HG03060 (cell line): ENCODE measurements around the gene SLC25A10.

ENCODE experiments used
- ATAC-seq: cut with Tn5 transposase; IDR thresholded peaks from one replicate; pipeline ENCODE4 v1.9.1; 2021; ENCODE audit warnings: low read depth, moderate number of reproducible peaks; ENCODE audit not compliant: unreplicated experiment

The SLC25A10 gene

DNA sequence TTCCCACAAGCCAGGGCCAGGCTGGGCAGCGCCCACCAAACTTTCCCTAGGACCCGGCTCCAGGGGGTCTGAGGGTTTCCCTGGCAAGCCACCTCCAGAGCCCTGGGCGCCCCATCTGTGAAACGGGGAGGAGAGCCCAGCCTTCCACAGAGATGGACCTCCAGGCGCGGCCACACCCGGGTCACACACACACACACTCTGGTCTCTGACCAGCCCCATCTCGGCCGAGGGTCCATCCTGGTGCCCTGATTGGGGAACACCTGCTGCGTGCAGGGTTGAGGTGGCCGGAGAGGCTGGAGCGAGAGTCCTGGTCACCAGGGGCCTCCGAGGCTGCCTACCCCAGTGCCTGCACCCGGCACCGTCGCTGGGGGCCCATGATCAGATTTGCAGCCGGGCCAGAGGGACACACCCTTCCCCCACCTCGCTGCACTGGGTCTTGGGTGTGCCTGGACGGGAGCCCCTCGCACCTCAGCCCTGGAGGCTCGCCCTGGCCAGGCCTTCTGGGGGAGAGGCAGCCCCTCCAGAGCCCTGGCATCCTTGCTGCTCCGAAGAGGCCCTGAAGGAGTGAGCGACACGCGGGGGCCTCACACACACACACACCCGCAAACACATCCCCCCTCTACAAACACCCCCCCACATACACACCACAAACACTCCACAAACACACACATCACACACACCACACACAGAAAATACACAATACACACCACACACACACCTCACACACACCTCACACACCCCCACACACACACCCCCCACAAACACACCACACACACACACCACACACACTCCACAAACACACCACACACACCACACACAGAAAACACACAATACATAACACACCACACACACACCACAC is 29.7 kb downstream of the SLC25A10 start:
- no peak for ATAC-seq
